IMR-90 (cell line): ENCODE results near the gene OSBPL8. TPM values are rescaled to one million over a fixed set of nuclear protein-coding genes. Genes with fewer than 3 reads are reported as not detected.
A peak's percentile ranks its signal among the peaks of the same experiment; 100 is the strongest.

Experiments used
- ATAC-seq: fragments of 200-7000 bp; cut with Tn5 transposase; 2 replicates; pipeline ENCODE4 v1.9.1; 2020; ENCODE audit warnings: low read depth, mild to moderate bottlenecking, moderate library complexity
- BruUV-seq: library from RNA; stranded (reverse); fragments of 400-500 nt; replicated peaks from 2 replicates; lab custom pipeline; 2021; lab: Mats Ljungman, UMichigan
- CTCF ChIA-PET: fragments of 300-600 bp; formaldehyde crosslinking; extraction: SDS; loops from one replicate; lab custom pipeline; 2021; ENCODE audit warnings: antibody characterized with exemption; lab: Yijun Ruan, JAX
- POLR2A ChIA-PET: fragments of 300-600 bp; sonication (Branson Sonifier 250); formaldehyde crosslinking; loops from one replicate; lab custom pipeline; 2022; ENCODE audit warnings: antibody characterized with exemption; ENCODE audit not compliant: unreplicated experiment; lab: Charles Lee
- DNase-seq: peaks from one replicate; pipeline ENCODE4 v3.0.0; 2013
- H2AFZ ChIP-seq: replicated peaks from 2 replicates; pipeline ENCODE3; 2013; ENCODE audit warnings: low read length, mild to moderate bottlenecking; ENCODE audit not compliant: poor library complexity
- H2AK5ac ChIP-seq: 2 replicates; pipeline ENCODE4 v1.6.1; 2013; ENCODE audit warnings: low read depth, low read length, inconsistent platforms
- H2AK9ac ChIP-seq: replicated peaks from 2 replicates; pipeline ENCODE3; 2013; ENCODE audit warnings: mild to moderate bottlenecking, low read depth, low read length, moderate library complexity; ENCODE audit not compliant: poor library complexity
- H2BK120ac ChIP-seq: 2 replicates; pipeline ENCODE4 v1.6.1; 2013; ENCODE audit warnings: low read depth, low read length, inconsistent platforms
- H2BK15ac ChIP-seq: 3 replicates; pipeline ENCODE4 v1.6.1; 2013; ENCODE audit warnings: low read depth, low read length, inconsistent platforms
- H2BK20ac ChIP-seq: 2 replicates; pipeline ENCODE4 v1.6.1; 2013; ENCODE audit warnings: low read depth, mild to moderate bottlenecking, inconsistent platforms, low read length, moderate library complexity
- H2BK5ac ChIP-seq: 2 replicates; pipeline ENCODE4 v1.6.1; 2013; ENCODE audit warnings: mild to moderate bottlenecking, low read depth, low read length, inconsistent platforms; ENCODE audit not compliant: poor library complexity, severe bottlenecking
- H3K14ac ChIP-seq: replicated peaks from 2 replicates; pipeline ENCODE4 v1.6.1; 2013; ENCODE audit warnings: low read depth, low read length, inconsistent platforms
- H3K18ac ChIP-seq: 2 replicates; pipeline ENCODE4 v1.6.1; 2013; ENCODE audit warnings: low read depth, low read length, control low read depth
- H3K23ac ChIP-seq: 2 replicates; pipeline ENCODE4 v1.6.1; 2013; ENCODE audit warnings: low read depth, low read length, inconsistent platforms
- H3K27ac ChIP-seq: 2 replicates; pipeline ENCODE4 v1.5.1; 2013; ENCODE audit warnings: mild to moderate bottlenecking, control low read depth, low read length; ENCODE audit not compliant: insufficient read depth
- H3K27me3 ChIP-seq: 2 replicates; pipeline ENCODE4 v1.6.1; 2013; ENCODE audit warnings: low read length; ENCODE audit not compliant: control insufficient read depth, insufficient read depth
- H3K36me3 ChIP-seq: 2 replicates; pipeline ENCODE4 v1.6.1; 2013; ENCODE audit warnings: low read length, mixed read lengths; ENCODE audit not compliant: control insufficient read depth, insufficient read depth
- H3K4ac ChIP-seq: 2 replicates; pipeline ENCODE4 v1.6.1; 2013; ENCODE audit warnings: low read depth, low read length, inconsistent platforms
- H3K4me1 ChIP-seq: 2 replicates; pipeline ENCODE4 v1.6.1; 2013; ENCODE audit warnings: low read length, mixed read lengths; ENCODE audit not compliant: control insufficient read depth, insufficient read depth
- H3K4me2 ChIP-seq: 2 replicates; pipeline ENCODE4 v1.6.1; 2013; ENCODE audit warnings: low read depth, mild to moderate bottlenecking, control low read depth, low read length, moderate library complexity
- H3K4me3 ChIP-seq: 2 replicates; pipeline ENCODE4 v1.5.1; 2013; ENCODE audit warnings: low read depth, mild to moderate bottlenecking, control low read depth, low read length, moderate library complexity; ENCODE audit not compliant: insufficient read depth
- H3K56ac ChIP-seq: 2 replicates; pipeline ENCODE4 v1.6.1; 2013; ENCODE audit warnings: low read length, inconsistent platforms; ENCODE audit not compliant: insufficient read depth; ENCODE audit errors: extremely low read depth
- H3K79me1 ChIP-seq, 2 experiments: 2 replicates each; pipeline ENCODE4 v1.6.1; 2013; ENCODE audit warnings: low read length in 2 of 2, inconsistent platforms in 1 of 2, low read depth in 1 of 2
- H3K9ac ChIP-seq: 2 replicates; pipeline ENCODE4 v1.6.1; 2013; ENCODE audit warnings: low read depth, low read length, control low read depth
- H3K9me1 ChIP-seq: 2 replicates; pipeline ENCODE4 v1.6.1; 2013; ENCODE audit warnings: low read length, inconsistent platforms; ENCODE audit not compliant: insufficient read depth
- H3K9me3 ChIP-seq: 2 replicates; pipeline ENCODE4 v1.6.1; 2013; ENCODE audit warnings: low read length; ENCODE audit not compliant: control insufficient read depth, insufficient read depth
- H4K20me1 ChIP-seq: 2 replicates; pipeline ENCODE4 v1.6.1; 2013; ENCODE audit warnings: low read length, inconsistent platforms; ENCODE audit not compliant: insufficient read depth
- H4K5ac ChIP-seq: 2 replicates; pipeline ENCODE4 v1.6.1; 2013; ENCODE audit warnings: mild to moderate bottlenecking, low read depth, low read length, control low read depth
- H4K8ac ChIP-seq, 2 experiments: 2 replicates each; pipeline ENCODE4 v1.6.1; 2013; ENCODE audit warnings: low read depth in 2 of 2, low read length in 2 of 2, control low read depth in 1 of 2, inconsistent platforms in 1 of 2
- H4K91ac ChIP-seq: 2 replicates; pipeline ENCODE4 v1.6.1; 2013; ENCODE audit warnings: low read depth, low read length, inconsistent platforms; ENCODE audit not compliant: insufficient read depth
- BHLHE40 ChIP-seq: fragments of 150-350 bp; IDR thresholded peaks from 2 replicates; pipeline ENCODE4 v1.6.1; 2016; ENCODE audit warnings: mild to moderate bottlenecking, low read depth, low read length
- CEBPB ChIP-seq: IDR thresholded peaks from 2 replicates; pipeline ENCODE4 v1.6.1; 2012; ENCODE audit warnings: low read depth, low read length, improper control_type of control experiment
- CHD1 ChIP-seq: IDR thresholded peaks from 2 replicates; pipeline ENCODE4 v1.6.1; 2012; ENCODE audit warnings: low read depth, low read length, improper control_type of control experiment
- FOS ChIP-seq: fragments of 150-350 bp; IDR thresholded peaks from 2 replicates; pipeline ENCODE4 v1.6.1; 2016; ENCODE audit warnings: low read depth, low read length
- MAFK ChIP-seq: IDR thresholded peaks from 2 replicates; pipeline ENCODE4 v1.6.1; 2012; ENCODE audit warnings: low read depth, low read length, improper control_type of control experiment
- MAZ ChIP-seq: IDR thresholded peaks from 2 replicates; pipeline ENCODE4 v1.6.1; 2012; ENCODE audit warnings: low read depth, mild to moderate bottlenecking, low read length, improper control_type of control experiment, moderate library complexity, borderline replicate concordance
- RAD21 ChIP-seq: IDR thresholded peaks from 2 replicates; pipeline ENCODE4 v1.6.1; 2012; ENCODE audit warnings: low read length, improper control_type of control experiment
- RCOR1 ChIP-seq: IDR thresholded peaks from 2 replicates; pipeline ENCODE4 v1.6.1; 2012; ENCODE audit warnings: mild to moderate bottlenecking, low read length, improper control_type of control experiment; ENCODE audit not compliant: insufficient replicate concordance
- WGBS, 2 experiments: methylation state at CpG; one replicate each; pipeline versions ENCODE4 v1.1.5 to v1.1.7; 2013; ENCODE audit warnings: missing lambda C conversion rate in 2 of 2; ENCODE audit not compliant: insufficient read length in 1 of 2; ENCODE audit errors: extremely low coverage in 2 of 2; 5-methylcytosine and 5-hydroxymethylcytosine counted together
- dilution Hi-C: fragments of 300-500 bp; cut with HindIII; formaldehyde crosslinking; loops from one replicate; pipeline ENCODE4 v1.14.3; 2018; ENCODE audit warnings: low sequenced_read_pairs; ENCODE audit not compliant: unreplicated experiment
- in situ Hi-C: fragments of 300-500 bp; cut with MboI; formaldehyde crosslinking; loops from 3 replicates; pipeline ENCODE4 v1.14.3; 2019; ENCODE audit warnings: low sequenced_read_pairs, inconsistent platforms, mixed read lengths
- intact Hi-C: fragments of 100-400 bp; cut with micrococcal nuclease; formaldehyde crosslinking; loops from 2 replicates; pipeline ENCODE4 v1.10.0; 2022
- polyA plus RNA-seq, 3 experiments: library from polyadenylated mRNA; depleted of rRNA; stranded (reverse); fragments of >200 nt; gene quantifications; 2 replicates each; pipeline ENCODE4 v1.2.3, GENCODE V29; 2012; ENCODE audit warnings: low replicate concordance in 1 of 3
- total RNA-seq: library from RNA; depleted of rRNA; stranded (reverse); fragments of >200 nt; gene quantifications from 2 replicates; pipeline ENCODE4 v1.2.3, GENCODE V29; 2012
- TF ChIP-seq, protein P1 (sequence below): fragments of 150-350 bp; IDR thresholded peaks from 2 replicates; pipeline ENCODE4 v1.6.1; 2016; ENCODE audit warnings: low read depth, mild to moderate bottlenecking, low read length, moderate library complexity, borderline replicate concordance
- TF ChIP-seq, protein P2 (sequence below): fragments of 150-350 bp; IDR thresholded peaks from 2 replicates; pipeline ENCODE4 v1.6.1; 2017; ENCODE audit warnings: mild to moderate bottlenecking, antibody characterized with exemption, low read length, low read depth
- TF ChIP-seq, protein P3 (sequence below): conservative IDR thresholded peaks from 2 replicates; pipeline ENCODE4 v1.5.1; 2012; ENCODE audit warnings: mild to moderate bottlenecking, low read depth, low read length, improper control_type of control experiment

OSBPL8 gene
- total and polyA plus RNA-seq, 2 of the 4 experiments (the other 2 are of a cell fraction): 17.8 to 24.2 TPM

DNA sequence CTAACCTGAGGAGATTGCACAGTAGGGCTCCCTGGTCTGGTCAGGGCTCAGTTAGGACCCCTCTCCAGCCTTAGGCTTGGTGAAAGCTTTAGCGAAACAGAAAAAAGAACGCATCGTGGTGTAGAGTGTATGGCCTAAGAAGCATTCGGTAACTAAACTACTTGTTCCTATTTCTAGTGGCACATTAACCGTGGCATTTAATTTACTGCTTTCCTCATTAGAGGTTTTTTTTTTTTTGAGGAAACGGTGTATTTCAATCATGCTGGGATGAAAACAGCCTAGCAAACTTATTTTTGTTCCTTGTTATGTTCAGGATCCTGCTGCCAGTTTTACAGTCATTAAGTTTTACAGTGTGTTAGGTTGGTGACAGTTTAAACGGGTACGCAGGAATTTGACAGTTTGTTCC, 518 bp upstream of the OSBPL8 start:
- Histone ChIP-seq H2AFZ (peak overlapping the region; percentile 99), H3K27ac (peak overlapping the region; percentile 89), H2AK5ac (peak overlapping the region; percentile 78), H2BK5ac (peak overlapping the region; percentile 93), H4K91ac (peak overlapping the region; percentile 89), H3K27me3 (no peaks in the 10 kb centered on the region), H3K56ac (peak overlapping the region; percentile 67), H3K23ac (peak overlapping the region; percentile 96), H3K79me1 (peaks cover 10 to 28% of the 10 kb centered on the region in 2 experiments; a peak in 3 of 4 replicates), H4K8ac (peak overlapping the region; percentile 89 to 91), H3K4me2 (peak overlapping the region; percentile 95), H3K14ac (peak overlapping the region; percentile 97), H3K18ac (peak overlapping the region; percentile 90), H3K9ac (peak overlapping the region; percentile 87), H2AK9ac (peak overlapping the region; percentile 58), H2BK15ac (peak overlapping the region; percentile 84; the same call in 2 of the 3 replicates), H2BK20ac (peak overlapping the region; percentile 68), H3K4ac (peak overlapping the region; percentile 98), H4K5ac (peak overlapping the region; percentile 99), H3K4me1 (no peaks in the 10 kb centered on the region), H3K4me3 (peak overlapping the region; percentile 91), H3K9me1 (no peaks in the 10 kb centered on the region), H3K9me3 (no peaks in the 10 kb centered on the region), H4K20me1 (no peaks in the 10 kb centered on the region), H3K36me3 (no peaks in the 10 kb centered on the region), H2BK120ac (peak overlapping the region; percentile 94)
- TF ChIP-seq RCOR1 (no peak), MAZ (no peak), CHD1 (no peak), BHLHE40 (no peak), MAFK (no peak), CEBPB (no peak), FOS (no peak), RAD21 (no peak)
- TF ChIP-seq, protein P1, sequence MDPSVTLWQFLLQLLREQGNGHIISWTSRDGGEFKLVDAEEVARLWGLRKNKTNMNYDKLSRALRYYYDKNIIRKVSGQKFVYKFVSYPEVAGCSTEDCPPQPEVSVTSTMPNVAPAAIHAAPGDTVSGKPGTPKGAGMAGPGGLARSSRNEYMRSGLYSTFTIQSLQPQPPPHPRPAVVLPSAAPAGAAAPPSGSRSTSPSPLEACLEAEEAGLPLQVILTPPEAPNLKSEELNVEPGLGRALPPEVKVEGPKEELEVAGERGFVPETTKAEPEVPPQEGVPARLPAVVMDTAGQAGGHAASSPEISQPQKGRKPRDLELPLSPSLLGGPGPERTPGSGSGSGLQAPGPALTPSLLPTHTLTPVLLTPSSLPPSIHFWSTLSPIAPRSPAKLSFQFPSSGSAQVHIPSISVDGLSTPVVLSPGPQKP: no peak
- TF ChIP-seq, protein P2, sequence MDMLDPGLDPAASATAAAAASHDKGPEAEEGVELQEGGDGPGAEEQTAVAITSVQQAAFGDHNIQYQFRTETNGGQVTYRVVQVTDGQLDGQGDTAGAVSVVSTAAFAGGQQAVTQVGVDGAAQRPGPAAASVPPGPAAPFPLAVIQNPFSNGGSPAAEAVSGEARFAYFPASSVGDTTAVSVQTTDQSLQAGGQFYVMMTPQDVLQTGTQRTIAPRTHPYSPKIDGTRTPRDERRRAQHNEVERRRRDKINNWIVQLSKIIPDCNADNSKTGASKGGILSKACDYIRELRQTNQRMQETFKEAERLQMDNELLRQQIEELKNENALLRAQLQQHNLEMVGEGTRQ: no peak
- TF ChIP-seq, protein P3, sequence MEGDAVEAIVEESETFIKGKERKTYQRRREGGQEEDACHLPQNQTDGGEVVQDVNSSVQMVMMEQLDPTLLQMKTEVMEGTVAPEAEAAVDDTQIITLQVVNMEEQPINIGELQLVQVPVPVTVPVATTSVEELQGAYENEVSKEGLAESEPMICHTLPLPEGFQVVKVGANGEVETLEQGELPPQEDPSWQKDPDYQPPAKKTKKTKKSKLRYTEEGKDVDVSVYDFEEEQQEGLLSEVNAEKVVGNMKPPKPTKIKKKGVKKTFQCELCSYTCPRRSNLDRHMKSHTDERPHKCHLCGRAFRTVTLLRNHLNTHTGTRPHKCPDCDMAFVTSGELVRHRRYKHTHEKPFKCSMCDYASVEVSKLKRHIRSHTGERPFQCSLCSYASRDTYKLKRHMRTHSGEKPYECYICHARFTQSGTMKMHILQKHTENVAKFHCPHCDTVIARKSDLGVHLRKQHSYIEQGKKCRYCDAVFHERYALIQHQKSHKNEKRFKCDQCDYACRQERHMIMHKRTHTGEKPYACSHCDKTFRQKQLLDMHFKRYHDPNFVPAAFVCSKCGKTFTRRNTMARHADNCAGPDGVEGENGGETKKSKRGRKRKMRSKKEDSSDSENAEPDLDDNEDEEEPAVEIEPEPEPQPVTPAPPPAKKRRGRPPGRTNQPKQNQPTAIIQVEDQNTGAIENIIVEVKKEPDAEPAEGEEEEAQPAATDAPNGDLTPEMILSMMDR: no peak
- BruUV-seq: no TSS peak
- dilution Hi-C loops: no loop called here
- WGBS, 2 experiments: no CpG with 5 or more reads among the region's 8 CpGs
- DNase-seq (no peak), ATAC-seq (no peak; the same call in 1 of the 2 replicates)
- intact Hi-C loops: no loop called here
- in situ Hi-C loops: no loop called here
- POLR2A ChIA-PET: interaction anchor here (0.6 kb wide), 1 partner anchor 557 kb away, joined by 3 read pairs; no protein-coding TSS in a partner anchor
- CTCF ChIA-PET: interaction anchor here (1.1 kb wide), 1 partner anchor 9 kb away, joined by 3 read pairs; no protein-coding TSS in a partner anchor
